HUES6 (cell line): ENCODE results near the gene HERC3.

ENCODE experiments used
- H3K27ac ChIP-seq: 2 replicates; pipeline ENCODE4 v1.7.0; 2013; ENCODE audit warnings: low read depth, mild to moderate bottlenecking, low read length, inconsistent platforms
- H3K27me3 ChIP-seq: 2 replicates; pipeline ENCODE4 v1.6.1; 2013; ENCODE audit warnings: low read length; ENCODE audit not compliant: control insufficient read depth, insufficient read depth
- H3K36me3 ChIP-seq: 2 replicates; pipeline ENCODE4 v1.6.1; 2013; ENCODE audit warnings: low read length; ENCODE audit not compliant: control insufficient read depth, insufficient read depth
- H3K4me1 ChIP-seq: 2 replicates; pipeline ENCODE4 v1.6.1; 2013; ENCODE audit warnings: low read length; ENCODE audit not compliant: control insufficient read depth, insufficient read depth
- H3K4me3 ChIP-seq: 2 replicates; pipeline ENCODE4 v1.5.1; 2013; ENCODE audit warnings: low read depth, low read length
- H3K9ac ChIP-seq: one replicate; pipeline ENCODE4 v1.6.1; 2013; ENCODE audit warnings: mild to moderate bottlenecking, low read length
- H3K9me3 ChIP-seq: 2 replicates; pipeline ENCODE4 v1.6.1; 2013; ENCODE audit warnings: low read depth, low read length; ENCODE audit not compliant: control insufficient read depth, insufficient read depth

HERC3 gene

GRCh38 chr4:88660446-88661294, 68.4 kb downstream of the HERC3 start:
- Histone ChIP-seq H3K36me3 (no peaks in the 10 kb centered on the region), H3K4me1 (peaks cover 10% of the 10 kb centered on the region), H3K27ac (no peak overlapping the region), H3K9me3 (no peaks in the 10 kb centered on the region; the same call in 1 of the 2 replicates), H3K27me3 (no peaks in the 10 kb centered on the region), H3K4me3 (no peak overlapping the region), H3K9ac (no peak overlapping the region)

GRCh38 chr4:88661739-88662138, 69.5 kb downstream of the HERC3 start:
- Histone ChIP-seq H3K4me3 (no peak overlapping the region), H3K9ac (no peak overlapping the region), H3K27me3 (no peaks in the 10 kb centered on the region), H3K4me1 (peaks cover 10% of the 10 kb centered on the region), H3K27ac (no peak overlapping the region), H3K9me3 (no peaks in the 10 kb centered on the region), H3K36me3 (no peaks in the 10 kb centered on the region)

- H3K27me3 ChIP-seq, result no peaks in the 10 kb centered on the region
- H3K9ac ChIP-seq, result no peak overlapping the region
- no peaks in the 10 kb centered on the region for H3K9me3 ChIP-seq
- H3K36me3 ChIP-seq, result no peaks in the 10 kb centered on the region
- H3K27ac ChIP-seq, result no peak overlapping the region
- H3K4me1 ChIP-seq, result no peaks in the 10 kb centered on the region
- H3K4me3 ChIP-seq, result no peak overlapping the region
Observed at GRCh38 chr4:88672987-88673386, 80.7 kb downstream of the HERC3 start.

- no peaks in the 10 kb centered on the region for H3K4me1 ChIP-seq
- no peaks in the 10 kb centered on the region for H3K36me3 ChIP-seq
- H3K9ac ChIP-seq, result no peak overlapping the region
- no peaks in the 10 kb centered on the region for H3K9me3 ChIP-seq
- no peak overlapping the region for H3K4me3 ChIP-seq
- no peaks in the 10 kb centered on the region for H3K27me3 ChIP-seq
- H3K27ac ChIP-seq, result no peak overlapping the region
Observed at GRCh38 chr4:88673886-88674285, 81.6 kb downstream of the HERC3 start.

GRCh38 chr4:88674565-88674964, 82.3 kb downstream of the HERC3 start:
- Histone ChIP-seq H3K9ac (no peak overlapping the region), H3K9me3 (no peaks in the 10 kb centered on the region), H3K4me3 (no peak overlapping the region), H3K36me3 (no peaks in the 10 kb centered on the region), H3K4me1 (no peaks in the 10 kb centered on the region), H3K27me3 (no peaks in the 10 kb centered on the region), H3K27ac (no peak overlapping the region)

GRCh38 chr4:88674979-88675378, 82.7 kb downstream of the HERC3 start:
- no peaks in the 10 kb centered on the region for H3K9me3 ChIP-seq
- no peaks in the 10 kb centered on the region for H3K27me3 ChIP-seq
- no peak overlapping the region for H3K4me3 ChIP-seq
- no peaks in the 10 kb centered on the region for H3K4me1 ChIP-seq
- no peak overlapping the region for H3K9ac ChIP-seq
- no peak overlapping the region for H3K27ac ChIP-seq
- no peaks in the 10 kb centered on the region for H3K36me3 ChIP-seq

- no peaks in the 10 kb centered on the region for H3K27me3 ChIP-seq
- no peak overlapping the region for H3K9ac ChIP-seq
- no peaks in the 10 kb centered on the region for H3K36me3 ChIP-seq
- no peaks in the 10 kb centered on the region for H3K9me3 ChIP-seq
- H3K4me1 ChIP-seq, result no peaks in the 10 kb centered on the region
- no peak overlapping the region for H3K4me3 ChIP-seq
- no peak overlapping the region for H3K27ac ChIP-seq
Observed at GRCh38 chr4:88675543-88675942, 83.3 kb downstream of the HERC3 start.

GRCh38 chr4:88681209-88681608, 88.9 kb downstream of the HERC3 start:
- H3K9ac ChIP-seq, result no peak overlapping the region
- H3K9me3 ChIP-seq, result no peaks in the 10 kb centered on the region
- no peaks in the 10 kb centered on the region for H3K4me1 ChIP-seq
- no peak overlapping the region for H3K4me3 ChIP-seq
- no peak overlapping the region for H3K27ac ChIP-seq
- no peaks in the 10 kb centered on the region for H3K36me3 ChIP-seq
- H3K27me3 ChIP-seq, result no peaks in the 10 kb centered on the region

GRCh38 chr4:88690355-88690754, 98.1 kb downstream of the HERC3 start:
- Histone ChIP-seq H3K4me1 (no peaks in the 10 kb centered on the region), H3K36me3 (no peaks in the 10 kb centered on the region), H3K27ac (no peak overlapping the region), H3K9me3 (no peaks in the 10 kb centered on the region), H3K27me3 (no peaks in the 10 kb centered on the region), H3K9ac (no peak overlapping the region), H3K4me3 (no peak overlapping the region)

- no peaks in the 10 kb centered on the region for H3K27me3 ChIP-seq
- H3K4me3 ChIP-seq, result no peak overlapping the region
- H3K36me3 ChIP-seq, result no peaks in the 10 kb centered on the region
- no peaks in the 10 kb centered on the region for H3K4me1 ChIP-seq
- no peak overlapping the region for H3K27ac ChIP-seq
- no peaks in the 10 kb centered on the region for H3K9me3 ChIP-seq
- no peak overlapping the region for H3K9ac ChIP-seq
Observed at GRCh38 chr4:88693792-88694191, 101.5 kb downstream of the HERC3 start.

- Histone ChIP-seq H3K9me3 (no peaks in the 10 kb centered on the region), H3K27me3 (no peaks in the 10 kb centered on the region), H3K27ac (no peak overlapping the region), H3K4me3 (no peak overlapping the region), H3K4me1 (no peaks in the 10 kb centered on the region), H3K36me3 (no peaks in the 10 kb centered on the region), H3K9ac (no peak overlapping the region)
Observed at GRCh38 chr4:88696630-88697029, 104.3 kb downstream of the HERC3 start.
